Activated effector memory CD4-positive, alpha-beta T cell treated with Interleukin-2 at 50 U/mL for 16 hours (primary cell): Measurements from ENCODE around the gene DHRS11.
A peak's percentile ranks its signal among the peaks of the same experiment; 100 is the strongest.

ENCODE experiments used
- DNase-seq: peaks from one replicate; pipeline ENCODE4 v3.0.0-alpha.2; 2020

Gene DHRS11

GRCh38 chr17:36616061-36617029, 24.7 kb downstream of the DHRS11 start:
- no peak for DNase-seq

- no peak for DNase-seq
Observed at GRCh38 chr17:36617773-36618172, 26.1 kb downstream of the DHRS11 start.

- DNase-seq = no peak
Observed at GRCh38 chr17:36623281-36623680, 31.6 kb downstream of the DHRS11 start.

- DNase-seq = no peak
Observed at GRCh38 chr17:36625188-36625587, 33.5 kb downstream of the DHRS11 start.

GRCh38 chr17:36627101-36627500, 35.4 kb downstream of the DHRS11 start:
- DNase-seq = no peak

- DNase-seq = no peak
Observed at GRCh38 chr17:36628576-36628975, 36.9 kb downstream of the DHRS11 start.

GRCh38 chr17:36629252-36629847, 37.7 kb downstream of the DHRS11 start:
- peak; percentile 64 for DNase-seq

GRCh38 chr17:36629970-36630502, 38.4 kb downstream of the DHRS11 start:
- DNase-seq = no peak

- DNase-seq = no peak
Observed at GRCh38 chr17:36631022-36631421, 39.3 kb downstream of the DHRS11 start.

GRCh38 chr17:36632916-36633771, 41.5 kb downstream of the DHRS11 start:
- no peak for DNase-seq

GRCh38 chr17:36640346-36640745, 48.7 kb downstream of the DHRS11 start:
- no peak for DNase-seq

GRCh38 chr17:36640836-36641235, 49.2 kb downstream of the DHRS11 start:
- DNase-seq = no peak

- no peak for DNase-seq
Observed at GRCh38 chr17:36641331-36641876, 49.7 kb downstream of the DHRS11 start.

- no peak for DNase-seq
Observed at GRCh38 chr17:36641877-36642845, 50.5 kb downstream of the DHRS11 start.

GRCh38 chr17:36643086-36643685, 51.5 kb downstream of the DHRS11 start:
- DNase-seq = no peak

- no peak for DNase-seq
Observed at GRCh38 chr17:36645422-36645821, 53.7 kb downstream of the DHRS11 start.

GRCh38 chr17:36647636-36648035, 56.0 kb downstream of the DHRS11 start:
- no peak for DNase-seq

GRCh38 chr17:36650096-36650775, 58.6 kb downstream of the DHRS11 start:
- DNase-seq = no peak
